OCI-LY1 (cell line): ENCODE data around the gene NISCH.
A peak's percentile ranks its signal among the peaks of the same experiment; 100 is the strongest.

Experiments
- H2AFZ ChIP-seq: fragments of 200-600 bp; sonication (generic), shearing (Covaris generic); 2 replicates; pipeline ENCODE4 v1.6.0; 2014; ENCODE audit warnings: antibody characterized with exemption, mild to moderate bottlenecking, low read length
- H3F3A ChIP-seq: fragments of 200-600 bp; sonication (generic), shearing (Covaris generic); 2 replicates; pipeline ENCODE4 v1.6.0; 2014; ENCODE audit warnings: mild to moderate bottlenecking, antibody characterized with exemption, low read length, moderate library complexity; ENCODE audit not compliant: insufficient read depth
- H3K27ac ChIP-seq: fragments of 200-600 bp; sonication (generic); 2 replicates; pipeline ENCODE4 v1.5.1; 2014; ENCODE audit warnings: low read length, mixed run types, mild to moderate bottlenecking, low read depth; ENCODE audit not compliant: poor library complexity, severe bottlenecking
- H3K27me3 ChIP-seq: fragments of 200-600 bp; sonication (generic); 2 replicates; pipeline ENCODE4 v1.6.0; 2014; ENCODE audit warnings: antibody characterized with exemption, mild to moderate bottlenecking, low read length, moderate library complexity; ENCODE audit not compliant: insufficient read depth
- H3K36me3 ChIP-seq: fragments of 200-600 bp; sonication (generic); 2 replicates; pipeline ENCODE4 v1.6.1; 2014; ENCODE audit warnings: mild to moderate bottlenecking, antibody characterized with exemption, low read length, moderate library complexity, mixed read lengths; ENCODE audit not compliant: insufficient read depth
- H3K4me1 ChIP-seq: fragments of 200-600 bp; sonication (generic); 2 replicates; pipeline ENCODE4 v1.5.1; 2014; ENCODE audit warnings: mild to moderate bottlenecking, low read length, moderate library complexity; ENCODE audit not compliant: insufficient read depth, severe bottlenecking
- H3K4me2 ChIP-seq: fragments of 200-600 bp; sonication (generic), shearing (Covaris generic); 2 replicates; pipeline ENCODE4 v1.6.1; 2014; ENCODE audit warnings: low read length
- H3K4me3 ChIP-seq: fragments of 200-600 bp; sonication (generic); 2 replicates; pipeline ENCODE4 v1.5.1; 2014; ENCODE audit warnings: low read length, low read depth, mild to moderate bottlenecking, mixed read lengths; ENCODE audit not compliant: poor library complexity, severe bottlenecking
- H3K79me2 ChIP-seq: fragments of 200-600 bp; shearing (Covaris generic); 2 replicates; pipeline ENCODE4 v1.6.1; 2016; ENCODE audit warnings: mixed run types, low read length, mixed read lengths; ENCODE audit not compliant: insufficient read depth
- H3K9ac ChIP-seq: fragments of 200-600 bp; sonication (generic), shearing (Covaris generic); 2 replicates; pipeline ENCODE4 v1.6.1; 2014; ENCODE audit warnings: mild to moderate bottlenecking, low read length, mixed read lengths
- H3K9me2 ChIP-seq: fragments of 200-600 bp; sonication (generic), shearing (Covaris generic); 2 replicates; pipeline ENCODE4 v1.6.1; 2014; ENCODE audit warnings: low read depth, mild to moderate bottlenecking, low read length, mixed read lengths
- H3K9me3 ChIP-seq: fragments of 200-600 bp; shearing (Covaris generic); 2 replicates; pipeline ENCODE4 v1.6.1; 2014; ENCODE audit warnings: low read length, mixed read lengths
- H4K20me1 ChIP-seq: fragments of 200-600 bp; sonication (generic), shearing (Covaris generic); 2 replicates; pipeline ENCODE4 v1.6.0; 2016; ENCODE audit warnings: mild to moderate bottlenecking, low read length; ENCODE audit not compliant: insufficient read depth
- EZH2 ChIP-seq: fragments of 200-600 bp; sonication (generic), shearing (Covaris generic); IDR thresholded peaks from 2 replicates; pipeline ENCODE4 v1.8.0; 2017; ENCODE audit warnings: borderline replicate concordance, mixed run types, mild to moderate bottlenecking, antibody characterized with exemption, low read length, moderate library complexity, mixed read lengths
- TF ChIP-seq, protein P1 (sequence below): fragments of 200-600 bp; sonication (generic), shearing (Covaris generic); IDR thresholded peaks from 2 replicates; pipeline ENCODE4 v1.5.1; 2017; ENCODE audit warnings: mild to moderate bottlenecking, antibody characterized with exemption, low read length, moderate library complexity, mixed read lengths

Gene NISCH

DNA sequence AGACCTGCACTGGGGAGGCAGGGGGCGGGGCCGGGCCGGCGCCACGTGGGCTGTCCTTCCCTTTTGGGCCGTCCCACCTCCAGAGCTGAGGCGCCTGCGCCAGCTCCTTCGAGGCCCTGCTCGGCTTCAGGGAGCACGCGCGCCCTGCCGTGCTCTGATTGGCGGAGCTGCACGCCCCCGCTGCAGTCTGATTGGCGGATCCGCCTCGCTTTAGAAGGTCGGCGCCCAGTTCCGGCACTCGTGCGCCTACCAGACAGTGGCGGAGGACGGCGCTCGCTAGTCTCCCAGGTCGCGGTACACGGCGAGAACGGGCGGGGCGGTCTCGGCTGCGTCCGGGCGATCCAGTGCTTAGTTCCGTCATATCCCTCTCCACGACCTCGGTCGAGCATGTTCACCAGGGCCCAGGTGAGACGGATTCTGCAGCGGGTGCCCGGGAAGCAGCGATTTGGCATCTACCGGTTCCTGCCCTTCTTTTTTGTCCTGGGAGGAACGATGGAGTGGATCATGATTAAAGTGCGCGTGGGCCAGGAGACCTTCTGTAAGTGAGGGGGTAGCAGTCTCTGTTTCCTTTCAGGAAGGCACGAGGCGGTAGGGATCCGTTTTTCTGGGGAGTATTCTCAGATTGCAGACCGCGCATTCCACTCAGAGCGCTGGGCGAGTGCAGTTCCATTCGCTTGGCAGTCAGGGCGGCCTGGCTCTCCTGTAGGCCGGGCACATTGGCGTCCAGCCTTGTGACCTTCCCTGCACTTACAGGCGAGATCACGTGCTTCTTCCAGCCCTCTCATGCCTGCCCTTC lies 81.2 kb downstream of the NISCH start, which contains the start of gene UQCC5:
TSS of gene UQCC5 (plus strand) at position 237 of the 796 bp plus-strand sequence. CDS start at position 388, 151 bp downstream.
- Histone ChIP-seq H3K9me2 (no peaks in the 10 kb centered on the region), H2AFZ (peak within 1 kb of the TSS; percentile 58; the same call in 1 of the 2 replicates), H3K27ac (peak within 1 kb of the TSS; percentile 81), H3K9ac (peak within 1 kb of the TSS; percentile 99), H3F3A (peaks cover 16% of the 10 kb centered on the region), H3K4me3 (peak within 1 kb of the TSS; percentile 97), H3K4me1 (peaks cover 48% of the 10 kb centered on the region), H3K27me3 (no peaks in the 10 kb centered on the region), H4K20me1 (no peaks in the 10 kb centered on the region), H3K79me2 (peaks cover 16% of the 10 kb centered on the region), H3K4me2 (peak within 1 kb of the TSS; percentile 98), H3K36me3 (peaks cover 18% of the 10 kb centered on the region; the same call in 1 of the 2 replicates), H3K9me3 (no peaks in the 10 kb centered on the region)
- TF ChIP-seq, protein P1, sequence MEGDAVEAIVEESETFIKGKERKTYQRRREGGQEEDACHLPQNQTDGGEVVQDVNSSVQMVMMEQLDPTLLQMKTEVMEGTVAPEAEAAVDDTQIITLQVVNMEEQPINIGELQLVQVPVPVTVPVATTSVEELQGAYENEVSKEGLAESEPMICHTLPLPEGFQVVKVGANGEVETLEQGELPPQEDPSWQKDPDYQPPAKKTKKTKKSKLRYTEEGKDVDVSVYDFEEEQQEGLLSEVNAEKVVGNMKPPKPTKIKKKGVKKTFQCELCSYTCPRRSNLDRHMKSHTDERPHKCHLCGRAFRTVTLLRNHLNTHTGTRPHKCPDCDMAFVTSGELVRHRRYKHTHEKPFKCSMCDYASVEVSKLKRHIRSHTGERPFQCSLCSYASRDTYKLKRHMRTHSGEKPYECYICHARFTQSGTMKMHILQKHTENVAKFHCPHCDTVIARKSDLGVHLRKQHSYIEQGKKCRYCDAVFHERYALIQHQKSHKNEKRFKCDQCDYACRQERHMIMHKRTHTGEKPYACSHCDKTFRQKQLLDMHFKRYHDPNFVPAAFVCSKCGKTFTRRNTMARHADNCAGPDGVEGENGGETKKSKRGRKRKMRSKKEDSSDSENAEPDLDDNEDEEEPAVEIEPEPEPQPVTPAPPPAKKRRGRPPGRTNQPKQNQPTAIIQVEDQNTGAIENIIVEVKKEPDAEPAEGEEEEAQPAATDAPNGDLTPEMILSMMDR = no peak; the same call in 1 of the 2 replicates
- TF ChIP-seq EZH2 = no peak

DNA sequence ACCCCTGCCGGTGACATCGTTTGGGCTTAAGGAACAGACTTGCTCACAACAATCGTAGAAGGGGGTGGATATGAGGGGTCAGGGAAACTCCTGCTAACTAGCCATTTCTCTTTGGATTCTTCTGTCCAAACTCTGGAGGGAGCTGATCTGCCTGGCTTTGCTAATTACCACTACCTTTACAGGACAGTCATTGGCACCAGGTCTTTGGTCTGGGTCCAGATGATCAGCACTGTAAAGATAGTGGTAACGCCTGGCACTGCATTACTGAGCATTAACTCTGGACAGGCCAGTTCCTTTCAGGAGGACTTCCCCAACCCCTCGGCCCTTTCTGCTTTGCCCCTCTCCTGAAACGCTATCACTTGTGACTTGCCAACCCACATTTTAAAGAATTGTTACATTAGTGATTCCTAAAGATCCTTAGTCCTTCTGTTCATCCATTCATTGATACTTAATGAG lies 81.8 kb downstream of the NISCH start:
- no peaks in the 10 kb centered on the region for H3K27me3 ChIP-seq
- H3K79me2 ChIP-seq = peaks cover 16% of the 10 kb centered on the region
- no peaks in the 10 kb centered on the region for H3K9me2 ChIP-seq
- no peak for TF ChIP-seq EZH2
- TF ChIP-seq, protein P1 = no peak
- peaks cover 23% of the 10 kb centered on the region; the same call in 1 of the 2 replicates for H3K36me3 ChIP-seq
- no peaks in the 10 kb centered on the region for H4K20me1 ChIP-seq
- H3K4me3 ChIP-seq = peak overlapping the region; percentile 97
- no peak overlapping the region for H2AFZ ChIP-seq
- peak overlapping the region; percentile 98 for H3K4me2 ChIP-seq
- peak overlapping the region; percentile 49 for H3K27ac ChIP-seq
- no peaks in the 10 kb centered on the region for H3K9me3 ChIP-seq
- H3F3A ChIP-seq = peaks cover 16% of the 10 kb centered on the region
- peak overlapping the region; percentile 99 for H3K9ac ChIP-seq
- H3K4me1 ChIP-seq = peaks cover 42% of the 10 kb centered on the region

DNA sequence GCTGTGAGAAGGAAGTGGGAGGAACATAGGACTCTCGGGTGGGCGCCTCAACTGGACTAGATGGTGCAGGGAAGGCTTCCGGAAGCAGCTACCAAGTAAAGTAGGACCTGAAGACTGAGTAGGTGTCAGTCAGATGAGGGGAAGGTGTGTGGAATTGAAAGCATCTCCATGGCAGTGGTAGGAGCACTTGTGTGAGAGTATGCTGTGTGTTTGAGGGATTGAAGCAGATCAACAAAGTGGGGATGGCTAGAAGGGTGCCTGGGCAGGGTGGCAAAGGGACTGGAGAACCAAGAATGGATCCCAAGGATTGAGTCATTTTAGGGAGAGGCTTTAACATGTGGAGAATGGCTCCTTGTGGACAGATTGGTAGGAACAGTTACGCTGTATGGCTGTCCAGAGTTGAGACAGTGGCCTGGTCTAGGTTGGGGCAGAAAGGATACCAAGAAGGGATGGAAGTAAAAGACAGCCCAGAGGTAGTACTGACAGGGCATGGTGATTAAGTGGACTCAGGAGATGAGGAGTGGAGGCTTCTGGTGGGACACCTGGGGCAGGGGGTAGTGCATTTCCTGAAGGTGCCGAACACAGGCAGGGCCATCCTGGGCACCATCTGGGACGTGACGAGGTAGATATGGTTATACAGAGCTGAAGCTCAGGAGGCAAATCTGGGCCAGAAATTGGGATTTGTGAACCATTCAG lies 82.5 kb downstream of the NISCH start:
- Histone ChIP-seq H2AFZ (no peak overlapping the region), H4K20me1 (no peaks in the 10 kb centered on the region), H3K9me2 (no peaks in the 10 kb centered on the region), H3K9ac (peak overlapping the region; percentile 99), H3K9me3 (no peaks in the 10 kb centered on the region), H3K4me1 (peaks cover 36% of the 10 kb centered on the region), H3K36me3 (peaks cover 23% of the 10 kb centered on the region; the same call in 1 of the 2 replicates), H3F3A (peaks cover 16% of the 10 kb centered on the region), H3K27ac (no peak overlapping the region), H3K27me3 (no peaks in the 10 kb centered on the region), H3K4me3 (peak overlapping the region; percentile 97), H3K4me2 (peak overlapping the region; percentile 98), H3K79me2 (peaks cover 16% of the 10 kb centered on the region)
- TF ChIP-seq, protein P1 = no peak
- no peak for TF ChIP-seq EZH2
